Lung microvascular endothelial cell (primary cell): Measurements from ENCODE around the gene TMEM273. TPM values are rescaled to one million over a fixed set of nuclear protein-coding genes. Genes with fewer than 3 reads are reported as not detected.
A peak's percentile ranks its signal among the peaks of the same experiment; 100 is the strongest.

ENCODE experiments used
- DNase-seq, 2 donors: peaks; one replicate each; pipeline versions ENCODE4 v3.0.0 to v3.0.0-alpha.2; 2010; ENCODE audit warnings: low read depth in 2 of 2
- total RNA-seq: library from RNA; depleted of rRNA; stranded (reverse); fragments of >200 nt; gene quantifications from 2 replicates; pipeline ENCODE4 v1.2.1, GENCODE V29; 2014

TMEM273 gene
- total RNA-seq, 1 donor from 2014 or later = 4.8 TPM

- peak; percentile 35 to 58 for DNase-seq
Observed at GRCh38 chr10:49164559-49165188, 23.5 kb downstream of the TMEM273 start.

GRCh38 chr10:49163741-49164140, 24.4 kb downstream of the TMEM273 start:
- no peak for DNase-seq

- DNase-seq = no peak
Observed at GRCh38 chr10:49162761-49163310, 25.4 kb downstream of the TMEM273 start.

GRCh38 chr10:49162063-49162462, 26.1 kb downstream of the TMEM273 start:
- no peak for DNase-seq

- DNase-seq = peak; percentile 19 to 32
Observed at GRCh38 chr10:49161411-49161997, 26.7 kb downstream of the TMEM273 start.

- no peak for DNase-seq
Observed at GRCh38 chr10:49160814-49161213, 27.4 kb downstream of the TMEM273 start.

GRCh38 chr10:49160110-49160509, 28.1 kb downstream of the TMEM273 start:
- DNase-seq = no peak

- DNase-seq = no peak
Observed at GRCh38 chr10:49158915-49159314, 29.3 kb downstream of the TMEM273 start.

GRCh38 chr10:49158404-49158803, 29.8 kb downstream of the TMEM273 start:
- no peak for DNase-seq

- DNase-seq = no peak
Observed at GRCh38 chr10:49157229-49157628, 31.0 kb downstream of the TMEM273 start.

- DNase-seq = no peak
Observed at GRCh38 chr10:49154641-49155040, 33.5 kb downstream of the TMEM273 start.

- no peak for DNase-seq
Observed at GRCh38 chr10:49153971-49154370, 34.2 kb downstream of the TMEM273 start.

- DNase-seq = no peak
Observed at GRCh38 chr10:49153115-49153514, 35.1 kb downstream of the TMEM273 start.

GRCh38 chr10:49152663-49153062, 35.5 kb downstream of the TMEM273 start:
- no peak for DNase-seq

GRCh38 chr10:49152037-49152436, 36.2 kb downstream of the TMEM273 start:
- DNase-seq = no peak

- DNase-seq = no peak
Observed at GRCh38 chr10:49151481-49151880, 36.7 kb downstream of the TMEM273 start.

GRCh38 chr10:49151025-49151445, 37.2 kb downstream of the TMEM273 start:
- no peak for DNase-seq

GRCh38 chr10:49150426-49150825, 37.8 kb downstream of the TMEM273 start:
- no peak for DNase-seq

GRCh38 chr10:49149881-49150280, 38.3 kb downstream of the TMEM273 start:
- DNase-seq = no peak

GRCh38 chr10:49144058-49144720, 44.0 kb downstream of the TMEM273 start:
- no peak for DNase-seq

- DNase-seq = no peak
Observed at GRCh38 chr10:49143249-49143648, 44.9 kb downstream of the TMEM273 start.

GRCh38 chr10:49141541-49142332, 46.5 kb downstream of the TMEM273 start:
- DNase-seq = no peak
